IPS-18a (cell line): ENCODE data around the gene AGRN.
A peak's percentile ranks its signal among the peaks of the same experiment; 100 is the strongest.

Experiments used
- H3K27ac ChIP-seq: one replicate; pipeline ENCODE4 v1.5.1; 2013; ENCODE audit warnings: low read length
- H3K27me3 ChIP-seq: one replicate; pipeline ENCODE4 v1.6.1; 2013; ENCODE audit warnings: mild to moderate bottlenecking, low read length; ENCODE audit not compliant: control insufficient read depth, insufficient read depth
- H3K36me3 ChIP-seq: one replicate; pipeline ENCODE4 v1.6.1; 2013; ENCODE audit warnings: low read depth, low read length; ENCODE audit not compliant: control insufficient read depth
- H3K4me1 ChIP-seq: one replicate; pipeline ENCODE4 v1.6.1; 2013; ENCODE audit warnings: low read depth, low read length; ENCODE audit not compliant: control insufficient read depth
- H3K4me3 ChIP-seq: one replicate; pipeline ENCODE4 v1.5.1; 2013; ENCODE audit warnings: low read length
- H3K9ac ChIP-seq: one replicate; pipeline ENCODE4 v1.6.1; 2013; ENCODE audit warnings: mild to moderate bottlenecking, low read length, moderate library complexity
- H3K9me3 ChIP-seq: one replicate; pipeline ENCODE4 v1.6.1; 2013; ENCODE audit warnings: low read depth, low read length; ENCODE audit not compliant: control insufficient read depth

Gene AGRN

DNA sequence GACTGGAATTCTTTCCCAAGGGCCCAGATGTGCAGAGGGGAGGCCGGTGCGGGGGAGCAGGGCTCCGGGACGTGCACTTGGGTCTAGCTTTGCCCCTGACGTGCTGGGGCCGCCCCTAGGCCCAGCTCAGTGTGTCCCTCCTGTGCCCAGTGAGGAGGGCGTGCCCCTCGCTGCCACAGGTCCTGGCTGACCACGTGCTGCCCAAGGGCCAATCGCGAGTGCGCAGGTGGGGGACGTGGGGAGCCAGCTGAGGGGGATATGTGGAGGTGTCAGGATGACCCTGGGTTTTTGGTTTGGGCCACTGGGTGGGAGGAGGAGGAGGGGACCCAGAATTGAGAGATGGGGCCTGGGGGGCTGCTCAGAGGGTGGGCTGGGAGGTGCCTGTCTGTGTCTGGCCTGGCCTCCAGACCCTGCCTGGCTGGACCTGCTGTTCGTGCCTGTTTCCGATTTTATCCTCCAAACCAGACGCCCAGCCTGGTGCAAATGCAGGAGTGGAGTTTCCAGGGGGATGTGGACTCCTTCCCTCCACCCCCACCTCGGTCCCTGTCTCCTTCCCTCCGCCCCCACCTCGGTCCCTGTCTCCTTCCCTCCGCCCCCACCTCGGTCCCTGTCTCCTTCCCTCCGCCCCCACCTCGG is 60.3 kb downstream of the AGRN start:
- H3K4me3 ChIP-seq: peak overlapping the region; percentile 49
- no peaks in the 10 kb centered on the region for H3K36me3 ChIP-seq
- peaks cover 3% of the 10 kb centered on the region for H3K4me1 ChIP-seq
- H3K9me3 ChIP-seq: no peaks in the 10 kb centered on the region
- H3K9ac ChIP-seq: no peak overlapping the region
- no peaks in the 10 kb centered on the region for H3K27me3 ChIP-seq
- no peak overlapping the region for H3K27ac ChIP-seq

DNA sequence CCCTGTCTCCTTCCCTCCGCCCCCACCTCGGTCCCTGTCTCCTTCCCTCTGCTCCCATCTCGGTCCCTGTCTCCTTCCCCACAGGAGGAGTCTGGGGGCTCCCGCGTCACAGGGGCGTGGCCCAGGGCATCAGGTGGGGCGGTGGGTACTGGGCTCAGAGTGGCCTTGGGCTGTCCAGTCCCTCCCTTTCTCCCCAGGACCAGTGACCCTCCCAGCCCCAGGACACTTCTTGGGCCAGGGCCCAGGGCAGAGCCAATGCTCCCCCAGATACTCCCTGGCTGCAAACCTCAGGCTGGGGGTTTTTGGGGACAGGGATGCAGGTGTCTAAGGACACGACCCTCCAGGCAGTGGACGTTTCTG is 61.0 kb downstream of the AGRN start:
- Histone ChIP-seq H3K27me3 (no peaks in the 10 kb centered on the region), H3K27ac (no peak overlapping the region), H3K9ac (no peak overlapping the region), H3K36me3 (no peaks in the 10 kb centered on the region), H3K4me1 (peaks cover 3% of the 10 kb centered on the region), H3K4me3 (no peak overlapping the region), H3K9me3 (no peaks in the 10 kb centered on the region)

DNA sequence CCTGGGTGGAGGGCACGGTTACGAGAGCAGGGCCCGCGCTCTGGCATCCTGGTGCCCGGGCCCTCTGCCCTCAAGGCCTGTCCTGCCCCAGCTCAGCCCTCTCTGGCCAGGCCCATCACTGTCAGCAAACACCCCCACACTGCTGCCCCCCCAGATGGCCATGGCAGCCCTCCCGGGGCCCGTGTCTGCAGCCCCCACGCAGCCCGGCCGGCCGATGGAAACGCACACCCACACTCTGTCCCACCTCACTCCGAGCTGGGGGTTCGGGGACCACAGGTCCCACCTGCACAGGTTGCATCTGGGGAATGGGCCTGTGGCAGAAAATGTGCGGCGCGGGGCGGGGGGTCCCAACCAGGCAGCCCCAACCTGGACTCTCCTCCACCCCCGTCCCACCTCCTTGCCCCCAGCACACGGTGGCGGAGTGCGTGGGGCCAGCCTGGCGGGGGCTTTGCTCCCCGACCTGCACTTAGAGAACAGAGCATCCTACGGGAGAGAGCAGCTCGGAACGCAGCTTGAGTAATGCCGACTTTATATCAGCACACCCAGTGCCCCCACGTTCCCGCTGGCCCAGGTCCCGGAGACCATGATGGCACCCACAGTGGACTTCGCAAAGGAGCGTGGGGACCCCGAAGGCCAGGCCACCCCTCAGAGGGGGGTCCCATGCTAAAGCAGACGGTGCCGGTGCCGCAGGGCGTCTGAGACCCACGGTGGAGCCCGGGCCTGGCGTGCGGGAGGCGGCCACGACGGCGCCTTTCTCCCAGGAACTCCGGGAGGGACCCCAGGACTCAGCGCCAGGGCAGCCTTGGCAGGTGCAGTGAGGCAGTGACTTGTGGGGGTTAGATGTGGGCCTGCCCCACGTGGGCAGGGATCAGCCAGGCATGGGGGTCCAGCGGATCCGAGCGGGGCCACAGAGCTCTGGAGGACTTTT is 61.7 kb downstream of the AGRN start:
- Histone ChIP-seq H3K4me1 (peaks cover 3% of the 10 kb centered on the region), H3K27me3 (no peaks in the 10 kb centered on the region), H3K9ac (no peak overlapping the region)

DNA sequence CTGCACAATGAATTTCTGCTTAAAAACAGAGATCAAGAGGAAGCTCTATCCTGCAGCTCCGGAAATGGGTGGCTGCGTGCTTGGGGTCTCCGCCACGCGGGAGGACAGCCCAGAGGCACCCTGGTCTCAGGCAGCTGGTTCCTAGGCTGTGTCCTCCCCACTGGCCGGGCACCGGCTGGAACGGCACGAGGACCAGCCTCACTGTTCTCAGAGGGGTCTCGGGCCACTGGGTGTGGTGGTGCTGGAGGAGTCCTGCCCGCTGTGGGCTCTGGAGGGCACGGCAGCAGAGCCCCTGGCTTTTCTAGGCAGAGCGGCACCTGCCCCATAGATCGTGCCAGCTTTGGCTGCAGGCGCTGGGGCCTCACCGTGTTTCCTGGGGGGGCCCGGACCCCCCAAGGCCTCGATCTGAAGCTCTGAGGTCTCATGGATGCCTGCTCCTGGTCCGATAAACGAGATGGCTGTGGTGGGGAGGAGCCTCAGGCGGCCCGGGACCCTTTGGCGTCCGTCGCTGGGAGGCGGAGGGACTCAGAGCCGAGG is 62.4 kb downstream of the AGRN start:
- no peak overlapping the region for H3K4me3 ChIP-seq
- H3K27me3 ChIP-seq: no peaks in the 10 kb centered on the region
- no peak overlapping the region for H3K27ac ChIP-seq
- no peak overlapping the region for H3K9ac ChIP-seq
- H3K36me3 ChIP-seq: no peaks in the 10 kb centered on the region
- H3K9me3 ChIP-seq: no peaks in the 10 kb centered on the region
- H3K4me1 ChIP-seq: peaks cover 3% of the 10 kb centered on the region

More for the DNA sequence above, 61.7 kb downstream of the AGRN start:
- no peak overlapping the region for H3K4me3 ChIP-seq
- no peak overlapping the region for H3K27ac ChIP-seq
- no peaks in the 10 kb centered on the region for H3K9me3 ChIP-seq
- H3K36me3 ChIP-seq: no peaks in the 10 kb centered on the region

DNA sequence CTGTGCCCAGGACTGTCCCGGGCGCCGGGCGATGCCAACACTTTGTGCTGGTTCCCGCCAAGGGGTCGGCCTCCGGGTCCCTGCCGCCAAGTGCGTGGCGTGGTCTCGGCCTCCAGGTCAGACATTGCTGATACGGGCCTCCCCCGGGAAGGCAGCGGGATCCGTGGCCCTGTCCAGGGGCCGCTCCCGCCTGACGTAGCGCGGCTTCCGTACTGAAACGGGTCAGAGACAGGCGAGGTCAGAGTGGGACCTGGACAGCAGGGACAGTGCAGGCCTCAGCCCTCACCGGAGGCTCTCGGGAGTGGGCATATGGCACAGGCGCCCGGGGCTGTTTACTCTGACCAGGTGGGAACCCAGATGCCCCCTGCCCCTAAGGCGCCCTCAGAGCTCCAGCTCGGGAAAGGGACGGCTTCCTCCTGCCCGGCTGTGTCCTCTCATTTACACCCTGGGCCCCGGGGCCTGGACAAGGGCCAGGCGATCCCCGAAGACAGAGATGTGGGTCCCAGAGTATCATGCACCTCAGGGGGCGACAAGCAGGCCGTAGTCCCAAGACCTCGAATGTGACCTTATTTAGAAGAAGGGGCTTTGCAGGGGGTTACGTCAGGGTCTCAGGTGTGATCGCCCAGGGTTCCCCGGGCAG is 63.0 kb downstream of the AGRN start:
- H3K4me3 ChIP-seq: no peak overlapping the region
- H3K36me3 ChIP-seq: no peaks in the 10 kb centered on the region

DNA sequence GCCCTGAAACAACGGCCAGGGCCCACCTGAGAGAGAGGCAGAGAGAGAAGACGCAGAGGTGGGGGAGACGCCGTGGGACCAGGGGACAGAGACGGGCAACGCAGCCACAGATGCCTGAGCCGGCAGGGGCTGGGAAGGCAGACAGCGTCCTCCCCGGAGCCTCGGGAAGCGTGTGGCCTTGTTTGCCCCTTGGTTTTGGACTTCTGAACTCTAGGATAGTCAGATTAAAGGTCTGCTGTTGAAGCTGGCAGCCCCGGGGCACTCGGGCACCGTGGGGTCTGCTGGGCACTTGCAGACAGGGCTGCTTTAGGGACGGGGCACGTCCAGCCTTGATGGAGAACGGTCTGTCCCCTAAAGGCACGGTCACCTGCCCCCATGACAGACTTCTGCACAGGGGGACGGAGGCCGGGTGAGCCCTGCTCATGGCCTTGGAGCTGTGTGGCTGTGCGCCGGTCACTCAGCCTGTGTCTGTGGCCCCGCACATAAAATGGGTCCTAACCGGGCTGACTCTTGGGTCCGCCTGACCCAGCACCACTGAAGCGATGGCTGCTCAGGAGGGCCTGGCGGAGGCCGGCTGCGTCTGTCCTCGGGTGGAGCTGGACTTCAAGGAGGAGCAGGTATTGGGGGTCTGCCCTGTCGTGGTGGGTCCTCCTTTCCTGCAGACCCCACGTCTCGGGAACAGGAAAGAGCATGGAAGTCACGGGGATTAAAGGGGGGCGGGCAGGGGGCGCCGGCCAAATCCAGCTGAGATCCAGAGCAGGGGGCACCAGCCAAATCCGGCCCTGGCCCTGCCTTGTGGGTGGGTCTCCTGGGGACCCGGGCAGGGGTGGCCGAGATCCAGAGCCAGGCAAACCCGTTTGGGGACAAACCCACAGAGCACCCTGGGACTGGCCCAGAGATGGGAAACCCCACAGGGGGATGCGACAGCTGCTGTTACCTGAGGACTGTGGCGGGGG is 63.8 kb downstream of the AGRN start:
- H3K4me1 ChIP-seq: peaks cover 3% of the 10 kb centered on the region
- no peak overlapping the region for H3K27ac ChIP-seq
- no peak overlapping the region for H3K9ac ChIP-seq

More for the DNA sequence above, 63.0 kb downstream of the AGRN start:
- Histone ChIP-seq H3K27me3 (no peaks in the 10 kb centered on the region), H3K27ac (no peak overlapping the region), H3K4me1 (peaks cover 3% of the 10 kb centered on the region), H3K9me3 (no peaks in the 10 kb centered on the region), H3K9ac (no peak overlapping the region)

DNA sequence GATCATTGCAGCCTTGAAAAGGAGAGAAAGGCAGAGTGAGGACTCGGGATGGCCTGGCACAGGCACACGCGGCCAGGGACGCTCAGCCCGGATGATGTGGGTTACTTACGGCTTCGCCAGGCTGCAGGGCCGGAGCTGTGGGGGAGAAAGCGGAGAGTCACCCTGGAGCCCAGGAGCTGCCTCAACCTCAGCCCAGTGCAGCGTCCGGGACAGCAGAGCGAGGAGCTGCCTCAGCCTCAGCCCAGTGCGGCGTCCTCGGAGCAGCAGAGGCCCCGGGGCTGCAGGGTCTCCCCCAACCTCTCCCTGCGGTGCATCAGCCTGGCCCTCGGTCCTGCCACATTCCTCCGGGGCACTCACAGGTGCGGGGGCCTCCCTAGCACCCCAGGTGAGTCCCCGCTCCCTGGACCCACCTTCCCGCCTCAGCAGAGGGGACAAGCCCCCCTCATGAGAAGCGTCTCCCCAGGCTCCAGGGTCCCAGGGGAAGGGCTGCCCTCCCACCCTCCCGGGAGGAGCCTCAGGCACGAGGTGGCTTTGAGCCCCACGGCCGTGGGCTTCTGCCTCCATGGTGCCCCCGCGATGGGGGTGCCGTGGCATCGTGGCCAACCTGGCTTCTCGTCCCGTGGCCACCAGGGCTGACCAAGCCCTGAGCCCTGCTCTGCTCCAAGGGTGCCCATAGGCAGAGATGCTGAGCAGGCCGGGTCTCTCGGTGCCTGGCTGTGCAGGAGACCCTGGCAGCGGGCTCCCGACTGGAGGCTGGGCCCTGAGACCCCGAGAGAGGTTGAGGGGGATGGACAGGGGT is 64.7 kb downstream of the AGRN start:
- H3K36me3 ChIP-seq: no peaks in the 10 kb centered on the region
- H3K9me3 ChIP-seq: no peaks in the 10 kb centered on the region
- peaks cover 3% of the 10 kb centered on the region for H3K4me1 ChIP-seq
- no peak overlapping the region for H3K9ac ChIP-seq
- no peak overlapping the region for H3K27ac ChIP-seq
- no peaks in the 10 kb centered on the region for H3K27me3 ChIP-seq
- no peak overlapping the region for H3K4me3 ChIP-seq

More for the DNA sequence above, 63.8 kb downstream of the AGRN start:
- no peaks in the 10 kb centered on the region for H3K27me3 ChIP-seq
- no peak overlapping the region for H3K4me3 ChIP-seq
- no peaks in the 10 kb centered on the region for H3K36me3 ChIP-seq
- no peaks in the 10 kb centered on the region for H3K9me3 ChIP-seq

DNA sequence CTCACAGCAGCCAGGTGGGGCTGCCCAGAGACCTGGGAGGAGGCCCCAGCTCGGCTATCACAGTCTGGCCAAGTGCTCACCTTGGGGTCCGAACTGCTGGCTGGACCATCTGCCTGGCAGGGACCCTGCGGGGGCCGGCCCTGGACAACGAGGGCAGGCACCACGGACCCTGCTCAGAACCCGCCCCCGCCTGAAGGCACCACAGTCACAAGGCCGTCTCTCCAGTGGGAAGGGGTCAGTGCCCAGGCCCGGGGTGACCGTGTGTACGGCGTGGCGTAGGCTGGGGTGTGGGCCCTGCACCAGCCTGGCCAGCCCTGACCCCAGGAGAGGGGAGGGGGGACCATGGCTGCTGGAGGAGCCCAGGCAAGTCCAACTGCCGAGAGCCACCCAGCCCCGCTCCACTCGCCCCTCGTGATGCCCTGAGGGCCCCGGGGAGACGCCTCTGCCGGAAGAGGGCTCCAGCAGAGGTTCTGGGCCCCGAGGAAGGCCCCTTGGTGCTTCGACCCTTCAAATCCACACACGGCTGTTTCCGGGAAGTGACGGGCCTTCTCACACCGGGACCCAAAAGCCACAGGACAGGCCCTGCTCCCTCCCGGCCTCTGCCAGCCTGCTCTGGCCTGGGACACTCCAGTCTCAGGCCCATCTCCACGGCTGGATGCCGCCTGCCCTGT is 65.4 kb downstream of the AGRN start:
- no peaks in the 10 kb centered on the region for H3K4me1 ChIP-seq
- H3K27ac ChIP-seq: no peak overlapping the region
- H3K9ac ChIP-seq: no peak overlapping the region
- no peaks in the 10 kb centered on the region for H3K9me3 ChIP-seq
- no peak overlapping the region for H3K4me3 ChIP-seq
- H3K27me3 ChIP-seq: no peaks in the 10 kb centered on the region
- no peaks in the 10 kb centered on the region for H3K36me3 ChIP-seq

DNA sequence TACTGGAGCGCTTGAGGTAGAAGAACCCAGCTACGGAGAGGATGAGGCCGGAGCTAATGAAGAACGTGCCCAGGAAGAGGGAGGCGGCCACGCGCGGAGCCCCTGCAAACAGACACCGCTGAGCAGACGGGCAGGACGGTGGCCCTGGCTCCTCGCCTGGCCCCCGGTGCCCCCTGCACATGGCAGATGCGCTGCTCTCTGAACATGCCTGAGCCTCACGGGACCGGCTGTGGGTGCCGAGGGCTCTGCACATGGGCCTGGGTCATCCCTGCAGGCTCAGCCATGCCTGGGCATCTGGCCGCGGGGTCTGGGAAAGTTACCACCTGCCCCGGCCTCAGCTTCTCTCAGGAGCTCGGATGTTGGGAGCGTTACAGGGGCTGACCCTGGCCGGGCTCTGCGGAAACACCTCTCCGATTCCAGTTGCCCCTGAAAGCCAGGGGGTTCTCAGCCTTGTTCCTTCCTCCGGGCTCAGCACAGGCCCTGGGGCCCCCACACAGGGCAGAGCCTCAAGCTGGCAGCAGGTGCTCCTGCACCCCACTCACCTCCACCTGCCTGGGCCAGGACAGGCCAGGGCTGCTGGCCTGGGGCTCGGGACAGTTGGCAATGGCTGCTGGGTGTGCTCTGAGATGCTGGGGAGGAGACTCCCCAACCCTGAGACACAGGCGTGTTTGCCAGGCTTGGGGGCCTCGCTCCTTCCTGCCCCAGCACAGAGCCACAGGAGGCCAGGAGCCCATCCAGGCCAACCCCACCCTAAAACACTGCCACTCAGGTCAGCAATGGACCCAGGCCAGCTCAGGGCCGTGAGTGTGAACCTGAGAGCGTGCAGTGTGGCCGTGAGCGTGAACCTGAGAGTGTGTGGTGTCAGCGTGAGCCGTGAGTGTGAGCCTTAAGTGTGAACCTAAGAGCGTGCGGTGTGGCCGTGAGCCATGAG is 66.3 kb downstream of the AGRN start:
- Histone ChIP-seq H3K9ac (no peak overlapping the region), H3K9me3 (no peaks in the 10 kb centered on the region), H3K27ac (no peak overlapping the region), H3K4me3 (no peak overlapping the region), H3K27me3 (no peaks in the 10 kb centered on the region), H3K4me1 (no peaks in the 10 kb centered on the region), H3K36me3 (no peaks in the 10 kb centered on the region)
